NCI-H345 treated with DMSO at 0.1 percent for 48 hours (cell line): ENCODE data around the gene TPSD1.
"Not testable (repeated sequence)": the region's sequence is repeated elsewhere in the genome, so short reads cannot be mapped to it uniquely, and the experiment has no call there.

ENCODE experiments used
- DNase-seq: peaks from one replicate; lab custom pipeline; 2025; ENCODE audit not compliant: unreplicated experiment; lab: John Stamatoyannopoulos, UW

Gene TPSD1

DNA sequence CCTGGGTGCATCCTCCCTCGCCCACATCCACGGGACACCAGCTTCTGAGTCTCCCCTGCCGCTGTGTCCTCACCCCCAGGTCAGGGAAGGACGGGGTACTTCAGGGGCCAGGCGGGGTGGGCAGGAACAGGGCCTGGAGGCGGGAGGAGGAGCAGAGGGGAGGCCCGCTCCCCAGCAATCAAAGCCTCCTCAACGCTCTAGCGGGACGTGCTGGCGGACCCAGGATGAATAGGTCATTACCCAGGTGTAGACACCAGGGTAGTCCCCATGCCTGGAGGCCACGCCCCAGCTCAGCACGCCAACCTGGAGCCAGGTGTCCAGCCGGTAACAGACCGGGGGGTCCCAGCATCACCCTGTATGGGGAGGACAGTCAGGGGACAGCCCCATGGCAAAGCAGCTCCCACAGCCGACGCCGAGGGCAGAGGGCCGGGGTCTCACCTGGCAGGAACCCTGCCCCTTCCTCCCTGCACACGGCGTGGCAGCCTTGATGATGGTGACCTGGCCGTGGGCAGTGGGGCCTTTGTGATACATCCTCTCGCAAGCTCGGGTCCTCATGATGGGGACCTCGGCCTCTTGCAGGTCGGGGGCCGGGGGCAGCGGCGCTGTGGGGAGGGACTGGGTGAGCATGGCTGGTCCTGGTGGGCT, 24.2 kb downstream of the TPSD1 start:
- DNase-seq, result no peak

DNA sequence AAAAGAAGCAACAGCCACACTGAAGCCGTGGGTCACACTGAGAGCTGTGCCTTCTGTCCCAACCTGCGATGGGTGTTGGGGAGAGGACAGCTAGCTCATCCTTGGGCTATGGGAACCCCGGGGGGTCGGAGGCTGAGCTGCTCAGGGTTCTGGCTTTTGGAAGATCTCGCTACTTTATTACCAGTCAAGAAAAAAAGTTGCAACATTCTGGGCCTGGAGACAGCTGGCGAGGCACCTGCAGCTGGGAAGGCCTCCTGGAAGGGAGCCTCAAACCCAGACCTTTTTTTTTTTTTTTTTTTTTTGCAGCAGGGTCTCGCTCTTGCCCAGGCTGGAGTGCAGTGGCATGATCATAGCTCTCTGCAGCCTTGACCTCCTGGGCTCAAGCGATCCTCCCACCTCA, 24.9 kb downstream of the TPSD1 start:
- DNase-seq, result no peak

DNA sequence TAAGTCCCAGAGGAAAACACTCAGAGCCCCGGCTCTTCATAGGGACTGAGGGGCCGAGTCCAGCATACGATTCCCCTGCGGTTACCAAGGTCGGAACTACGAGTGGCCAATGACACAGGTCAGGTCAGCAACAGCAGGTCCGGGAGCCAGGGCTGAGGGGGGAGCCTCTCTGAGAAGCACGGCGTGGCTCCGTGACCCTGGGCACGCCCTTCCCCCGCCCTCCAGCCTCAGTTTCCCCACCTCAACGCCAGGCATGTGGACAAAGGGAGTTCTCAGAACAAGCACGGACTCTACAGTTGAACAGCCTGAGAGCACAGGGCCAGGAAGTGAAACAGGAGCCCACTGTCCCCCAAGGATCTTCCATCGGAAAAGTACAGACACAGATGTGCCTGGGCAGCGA, 25.6 kb downstream of the TPSD1 start:
- no peak for DNase-seq

DNA sequence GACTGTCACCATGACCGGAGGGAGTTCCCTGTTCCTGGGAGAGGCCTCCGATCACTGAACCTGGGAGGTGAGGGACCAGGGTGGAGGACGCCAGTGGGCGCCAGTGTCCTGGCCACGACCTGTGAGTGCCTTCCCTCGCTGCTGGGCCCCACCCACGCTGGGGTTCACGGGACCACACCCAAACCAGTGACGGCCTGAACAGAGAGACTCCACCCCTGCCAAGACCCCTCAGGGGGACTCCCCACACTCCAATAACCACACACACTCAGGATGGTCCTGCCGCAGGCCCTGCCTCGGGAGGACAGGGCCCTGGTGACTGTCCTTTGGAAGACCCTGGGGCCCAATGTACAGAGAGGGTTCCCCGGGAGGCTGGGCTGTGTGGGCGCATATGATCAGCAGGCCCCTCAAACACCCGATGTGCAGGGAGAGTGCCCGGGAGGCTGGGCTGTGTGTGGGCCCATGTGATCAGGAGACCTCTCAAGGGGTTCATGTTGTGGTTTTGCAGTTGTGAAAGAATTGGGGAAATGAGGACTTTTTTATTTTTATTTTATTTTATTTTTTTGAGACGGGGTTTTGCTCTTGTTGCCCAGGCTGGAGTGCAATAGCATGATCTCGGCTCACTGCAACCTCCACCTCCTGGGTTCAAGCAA, 26.6 kb downstream of the TPSD1 start:
- no peak for DNase-seq

GRCh38 chr16:1283296-1283695, 27.4 kb downstream of the TPSD1 start:
- DNase-seq, result no peak

- DNase-seq, result no peak
Measured at GRCh38 chr16:1283996-1284616, 28.2 kb downstream of the TPSD1 start.

DNA sequence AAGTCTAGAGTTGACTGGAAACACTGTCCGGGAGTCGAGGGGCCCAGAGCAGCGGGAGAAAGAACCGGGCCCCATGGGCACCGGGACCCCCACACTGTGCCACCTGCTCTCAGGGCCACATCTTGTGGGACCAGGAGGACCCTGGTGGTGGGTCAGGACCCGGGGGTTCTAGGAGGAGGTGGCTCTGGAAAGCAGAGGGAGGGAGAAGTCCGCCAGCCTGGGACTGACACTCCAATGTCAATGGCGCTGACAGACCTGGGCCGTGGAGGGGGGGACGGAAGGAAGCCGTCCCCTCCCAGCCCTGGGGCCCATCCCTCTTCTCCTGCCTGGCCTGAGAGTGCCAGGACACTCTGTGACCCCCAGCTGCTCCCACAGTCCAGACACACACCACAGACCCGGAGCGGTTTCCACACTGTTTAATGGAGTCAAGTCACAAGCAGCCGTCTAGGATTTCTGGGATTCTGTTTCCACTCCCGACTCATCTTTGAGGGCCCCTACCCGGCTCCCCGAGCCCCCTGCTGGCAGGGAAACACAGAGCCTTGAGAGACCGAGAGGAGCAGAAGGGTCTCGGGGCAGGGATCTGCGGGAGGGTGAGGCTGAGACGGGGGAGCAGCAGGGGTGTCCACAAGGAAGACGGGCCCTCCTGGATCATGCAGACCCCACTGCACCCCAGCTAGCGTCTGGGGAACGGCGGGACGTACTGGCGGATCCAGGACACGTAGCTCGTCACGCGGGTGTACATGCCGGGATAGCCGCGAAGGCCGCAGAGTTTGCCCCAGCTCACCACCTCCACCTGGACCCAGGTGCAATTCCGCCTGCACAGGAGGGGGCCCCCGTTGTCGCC, 30.0 kb downstream of the TPSD1 start:
- no peak for DNase-seq

GRCh38 chr16:1286513-1287094, 30.7 kb downstream of the TPSD1 start:
- DNase-seq, result no peak

GRCh38 chr16:1287982-1288670, 32.3 kb downstream of the TPSD1 start:
- no peak for DNase-seq

- peak; percentile 45 for DNase-seq
Measured at GRCh38 chr16:1288813-1289476, 33.1 kb downstream of the TPSD1 start.

- no peak for DNase-seq
Measured at GRCh38 chr16:1289477-1289866, 33.6 kb downstream of the TPSD1 start.

GRCh38 chr16:1290063-1290501, 34.2 kb downstream of the TPSD1 start:
- DNase-seq, result no peak

GRCh38 chr16:1290860-1291575, 35.1 kb downstream of the TPSD1 start:
- DNase-seq, result no peak

DNA sequence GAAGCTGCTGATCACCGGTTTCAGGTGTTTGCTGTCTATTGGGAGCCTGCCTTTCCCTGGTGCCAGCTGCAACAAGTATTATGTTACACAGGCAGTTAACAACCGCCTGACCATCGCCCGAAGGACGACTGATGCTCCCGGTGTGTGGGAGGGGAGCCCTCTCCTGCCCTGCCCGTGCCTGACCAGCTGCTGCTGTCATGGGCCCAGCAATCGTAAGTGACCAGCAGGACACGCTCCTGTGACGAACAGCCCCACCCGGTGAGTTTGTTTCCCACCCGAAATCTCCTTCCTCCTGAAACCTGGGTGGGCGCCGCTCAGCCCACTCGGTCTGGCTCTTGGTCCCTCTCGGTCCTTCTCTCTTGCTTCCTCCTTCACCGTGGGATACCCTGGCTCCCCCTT, 35.7 kb downstream of the TPSD1 start:
- peak; percentile 23 for DNase-seq

GRCh38 chr16:1292208-1292607, 36.3 kb downstream of the TPSD1 start:
- DNase-seq, result not testable (repeated sequence)

DNA sequence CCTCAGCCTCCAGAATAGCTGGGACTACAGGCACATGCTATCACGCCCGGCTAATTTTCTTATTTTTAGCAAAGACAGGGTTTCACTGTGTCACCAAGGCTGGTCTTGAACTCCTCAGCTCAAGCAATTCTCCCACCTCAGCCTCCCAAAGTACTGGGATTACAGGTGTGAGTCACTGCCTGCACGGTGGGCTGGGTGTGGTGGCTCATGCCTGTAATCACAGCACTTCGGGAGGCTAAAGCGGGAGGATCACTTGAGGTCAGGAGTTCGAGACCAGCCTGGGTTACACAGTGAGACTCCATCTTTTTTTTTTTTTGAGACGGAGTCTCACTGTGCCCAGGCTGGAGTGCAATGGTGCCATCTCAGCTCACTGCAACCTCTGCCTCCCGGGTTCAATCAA, 36.9 kb downstream of the TPSD1 start:
- DNase-seq, result not testable (repeated sequence)

DNA sequence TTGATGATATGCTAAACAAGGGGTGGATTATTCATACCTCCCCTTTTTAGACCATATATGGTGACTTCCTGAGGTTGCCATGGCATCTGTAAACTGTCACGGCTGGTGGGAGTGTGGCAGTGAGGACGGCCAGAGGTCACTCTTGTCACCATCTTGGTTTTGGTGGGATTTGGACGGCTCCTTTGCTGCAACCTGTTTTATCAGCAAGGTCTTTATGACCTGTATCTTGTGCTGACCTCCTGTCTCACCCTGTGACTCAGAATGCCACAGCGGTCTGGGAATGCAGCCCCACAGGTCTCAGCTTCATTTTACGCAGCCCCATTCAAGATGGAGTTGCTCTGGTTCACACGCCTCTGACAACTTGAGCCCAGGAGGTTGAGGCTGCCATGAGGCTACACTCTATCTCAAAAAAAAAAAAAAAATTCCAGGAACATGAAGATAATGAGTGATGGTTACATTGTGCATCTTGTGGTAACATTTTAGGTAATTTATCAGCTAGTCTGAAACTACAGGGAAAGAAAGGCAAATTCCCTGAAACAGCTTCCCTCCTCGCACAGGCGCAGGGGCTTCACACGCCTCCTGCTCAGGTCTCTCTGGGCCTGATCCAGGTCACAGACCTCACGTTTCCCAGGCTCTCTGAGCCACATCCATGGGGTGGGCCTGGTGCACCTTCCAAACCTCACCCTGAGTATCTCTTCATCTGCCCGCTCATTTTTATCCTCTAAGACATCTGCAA, 38.2 kb downstream of the TPSD1 start:
- no peak for DNase-seq

DNA sequence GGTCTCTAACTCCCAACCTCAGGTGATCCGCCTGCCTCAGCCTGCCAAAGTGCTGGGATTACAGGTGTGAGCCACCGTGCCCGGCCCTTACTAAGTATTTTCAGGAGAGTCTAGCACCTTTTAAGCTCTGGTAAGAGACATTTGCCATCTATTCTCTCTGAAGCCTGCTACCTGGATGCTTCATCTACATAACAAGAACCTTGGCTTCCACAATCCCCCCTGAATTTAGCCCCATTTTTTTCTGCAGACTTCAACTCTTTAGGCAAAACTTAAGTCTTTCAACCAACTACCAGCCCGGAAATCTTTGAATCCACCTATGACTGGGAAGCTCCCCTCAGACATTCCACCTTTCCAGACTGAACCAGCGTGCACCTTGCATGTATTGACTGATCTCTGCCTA, 39.6 kb downstream of the TPSD1 start:
- no peak for DNase-seq

DNA sequence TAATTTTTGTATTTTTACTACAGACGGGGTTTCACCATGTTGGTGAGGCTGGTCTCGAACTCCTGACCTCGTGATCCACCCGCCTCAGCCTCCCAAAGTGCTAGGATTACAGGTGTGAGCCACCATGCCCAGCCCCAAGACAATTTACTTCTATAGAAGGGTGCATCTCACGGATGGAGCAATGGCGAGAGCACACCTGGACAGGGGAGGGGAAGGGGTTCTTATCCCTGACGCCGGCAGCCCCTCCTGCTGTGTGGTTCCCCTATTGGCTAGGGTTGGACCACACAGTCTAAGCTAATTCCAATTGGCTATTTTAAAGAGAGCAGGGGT, 40.8 kb downstream of the TPSD1 start:
- not testable (repeated sequence) for DNase-seq
